GM21381 (cell line): ENCODE results near the gene TLE5.
"Not testable (repeated sequence)": the region's sequence is repeated elsewhere in the genome, so short reads cannot be mapped to it uniquely, and the experiment has no call there.

Source experiments
- ATAC-seq: cut with Tn5 transposase; IDR thresholded peaks from one replicate; pipeline ENCODE4 v1.9.1; 2021; ENCODE audit warnings: mild to moderate bottlenecking, moderate library complexity; ENCODE audit not compliant: unreplicated experiment

TLE5 gene

GRCh38 chr19:3096902-3097326, 34.6 kb upstream of the TLE5 start:
- ATAC-seq, result no peak

GRCh38 chr19:3096267-3096901, 34.1 kb upstream of the TLE5 start:
- no peak for ATAC-seq

- no peak for ATAC-seq
Observed at GRCh38 chr19:3095441-3096191, 33.3 kb upstream of the TLE5 start.

- peak; percentile 23 for ATAC-seq
Observed at GRCh38 chr19:3094601-3095440, 32.5 kb upstream of the TLE5 start.

GRCh38 chr19:3089299-3089855, 27.1 kb upstream of the TLE5 start:
- ATAC-seq, result not testable (repeated sequence)

- ATAC-seq, result no peak
Observed at GRCh38 chr19:3087769-3088168, 25.5 kb upstream of the TLE5 start.

GRCh38 chr19:3084943-3085342, 22.6 kb upstream of the TLE5 start:
- ATAC-seq, result no peak

GRCh38 chr19:3083964-3084363, 21.7 kb upstream of the TLE5 start:
- ATAC-seq, result no peak

- no peak for ATAC-seq
Observed at GRCh38 chr19:3082331-3082730, 20.0 kb upstream of the TLE5 start.

GRCh38 chr19:3080286-3080685, 18.0 kb upstream of the TLE5 start:
- no peak for ATAC-seq

GRCh38 chr19:3079578-3079977, 17.3 kb upstream of the TLE5 start:
- ATAC-seq, result no peak

GRCh38 chr19:3075605-3076431, 13.5 kb upstream of the TLE5 start:
- no peak for ATAC-seq

GRCh38 chr19:3073931-3074595, 11.8 kb upstream of the TLE5 start:
- no peak for ATAC-seq

- no peak for ATAC-seq
Observed at GRCh38 chr19:3073159-3073563, 10.9 kb upstream of the TLE5 start.

- ATAC-seq, result no peak
Observed at GRCh38 chr19:3071768-3072167, 9.5 kb upstream of the TLE5 start.

GRCh38 chr19:3068071-3068470, 5.8 kb upstream of the TLE5 start:
- ATAC-seq, result no peak

GRCh38 chr19:3067563-3067962, 5.3 kb upstream of the TLE5 start:
- no peak for ATAC-seq

GRCh38 chr19:3066482-3067049, 4.3 kb upstream of the TLE5 start:
- no peak for ATAC-seq

GRCh38 chr19:3065675-3066357, 3.5 kb upstream of the TLE5 start:
- peak; percentile 42 for ATAC-seq
